ENCODE data around the gene CSF3R.

CSF3R gene

GRCh38 chr1:36463803-36464604 lies 18.7 kb downstream of the CSF3R start, which contains the start of gene MRPS15:
Gene MRPS15 (minus strand): TSS chr1:36464384. CDS start chr1:36464275, 109 bp downstream.
- Mint-ChIP-seq H3K4me1 (ENCODE audit: low read depth) (peaks cover 42% of the 10 kb centered on the region), H3K4me3 (peak within 1 kb of the TSS; percentile 99), H3K36me3 (ENCODE audit: low read depth) (peaks cover 35% of the 10 kb centered on the region), H3K27ac (peak within 1 kb of the TSS; percentile 99), H3K27me3 (no peaks in the 10 kb centered on the region), H3K9me3 (no peaks in the 10 kb centered on the region)

GRCh38 chr1:36463463-36463802 lies 19.3 kb downstream of the CSF3R start:
- Mint-ChIP-seq H3K4me3 (peak overlapping the region; percentile 99), H3K27me3 (no peaks in the 10 kb centered on the region), H3K9me3 (no peaks in the 10 kb centered on the region), H3K36me3 (ENCODE audit: low read depth) (peaks cover 40% of the 10 kb centered on the region), H3K27ac (peak overlapping the region; percentile 99), H3K4me1 (ENCODE audit: low read depth) (peaks cover 48% of the 10 kb centered on the region)

- Mint-ChIP-seq H3K9me3 (no peaks in the 10 kb centered on the region), H3K4me1 (ENCODE audit: low read depth) (peaks cover 51% of the 10 kb centered on the region), H3K27me3 (no peaks in the 10 kb centered on the region), H3K36me3 (ENCODE audit: low read depth) (peaks cover 70% of the 10 kb centered on the region), H3K4me3 (peak overlapping the region; percentile 76), H3K27ac (peak overlapping the region; percentile 96)
Observed at GRCh38 chr1:36458910-36459309, 23.8 kb downstream of the CSF3R start.

GRCh38 chr1:36457691-36458090 lies 25.0 kb downstream of the CSF3R start:
- H3K27me3 Mint-ChIP-seq = no peaks in the 10 kb centered on the region
- peak overlapping the region; percentile 96 for H3K27ac Mint-ChIP-seq
- peak overlapping the region; percentile 2 for H3K4me3 Mint-ChIP-seq
- peaks cover 42% of the 10 kb centered on the region for H3K4me1 Mint-ChIP-seq (ENCODE audit: low read depth)
- peaks cover 64% of the 10 kb centered on the region for H3K36me3 Mint-ChIP-seq (ENCODE audit: low read depth)
- H3K9me3 Mint-ChIP-seq = no peaks in the 10 kb centered on the region

GRCh38 chr1:36456391-36456928 lies 26.3 kb downstream of the CSF3R start:
- peaks cover 36% of the 10 kb centered on the region for H3K4me1 Mint-ChIP-seq (ENCODE audit: low read depth)
- H3K27ac Mint-ChIP-seq = peak overlapping the region; percentile 53
- H3K36me3 Mint-ChIP-seq (ENCODE audit: low read depth) = peaks cover 62% of the 10 kb centered on the region
- H3K4me3 Mint-ChIP-seq = no peak overlapping the region
- H3K27me3 Mint-ChIP-seq = no peaks in the 10 kb centered on the region
- no peaks in the 10 kb centered on the region for H3K9me3 Mint-ChIP-seq

- peaks cover 37% of the 10 kb centered on the region for H3K4me1 Mint-ChIP-seq (ENCODE audit: low read depth)
- no peak overlapping the region for H3K4me3 Mint-ChIP-seq
- H3K27me3 Mint-ChIP-seq = no peaks in the 10 kb centered on the region
- H3K36me3 Mint-ChIP-seq (ENCODE audit: low read depth) = peaks cover 52% of the 10 kb centered on the region
- peak overlapping the region; percentile 57 for H3K27ac Mint-ChIP-seq
- no peaks in the 10 kb centered on the region for H3K9me3 Mint-ChIP-seq
Observed at GRCh38 chr1:36455386-36455785, 27.3 kb downstream of the CSF3R start.

GRCh38 chr1:36453600-36454388 lies 28.9 kb downstream of the CSF3R start:
- no peak overlapping the region for H3K4me3 Mint-ChIP-seq
- peaks cover 35% of the 10 kb centered on the region for H3K4me1 Mint-ChIP-seq (ENCODE audit: low read depth)

GRCh38 chr1:36453051-36453450 lies 29.7 kb downstream of the CSF3R start:
- Mint-ChIP-seq H3K4me3 (no peak overlapping the region), H3K27me3 (no peaks in the 10 kb centered on the region), H3K9me3 (no peaks in the 10 kb centered on the region)

More at GRCh38 chr1:36453600-36454388, 28.9 kb downstream of the CSF3R start:
- no peak overlapping the region for H3K27ac Mint-ChIP-seq
- H3K27me3 Mint-ChIP-seq = no peaks in the 10 kb centered on the region
- no peaks in the 10 kb centered on the region for H3K9me3 Mint-ChIP-seq
- peaks cover 36% of the 10 kb centered on the region for H3K36me3 Mint-ChIP-seq (ENCODE audit: low read depth)

GRCh38 chr1:36450919-36451305 lies 31.8 kb downstream of the CSF3R start:
- Mint-ChIP-seq H3K27ac (peak overlapping the region; percentile 80), H3K36me3 (ENCODE audit: low read depth) (peaks cover 17% of the 10 kb centered on the region), H3K27me3 (no peaks in the 10 kb centered on the region), H3K4me1 (ENCODE audit: low read depth) (peaks cover 18% of the 10 kb centered on the region), H3K4me3 (peak overlapping the region; percentile 86), H3K9me3 (no peaks in the 10 kb centered on the region)

More at GRCh38 chr1:36453051-36453450, 29.7 kb downstream of the CSF3R start:
- H3K27ac Mint-ChIP-seq = no peak overlapping the region
- H3K36me3 Mint-ChIP-seq (ENCODE audit: low read depth) = peaks cover 31% of the 10 kb centered on the region
- peaks cover 28% of the 10 kb centered on the region for H3K4me1 Mint-ChIP-seq (ENCODE audit: low read depth)

- Mint-ChIP-seq H3K4me1 (ENCODE audit: low read depth) (peaks cover 18% of the 10 kb centered on the region), H3K36me3 (ENCODE audit: low read depth) (peaks cover 13% of the 10 kb centered on the region), H3K27ac (peak within 1 kb of the TSS; percentile 84), H3K27me3 (no peaks in the 10 kb centered on the region), H3K4me3 (peak within 1 kb of the TSS; percentile 86), H3K9me3 (no peaks in the 10 kb centered on the region)
Observed at GRCh38 chr1:36450270-36450918, 32.3 kb downstream of the CSF3R start, which contains the start of gene OSCP1. Gene OSCP1 (minus strand): TSS chr1:36450451. CDS start chr1:36450369, 82 bp downstream.

- H3K27me3 Mint-ChIP-seq = no peaks in the 10 kb centered on the region
- no peak overlapping the region for H3K4me3 Mint-ChIP-seq
- no peak overlapping the region for H3K27ac Mint-ChIP-seq
Observed at GRCh38 chr1:36448530-36449056, 34.1 kb downstream of the CSF3R start.

GRCh38 chr1:36447450-36447849 lies 35.3 kb downstream of the CSF3R start:
- H3K27me3 Mint-ChIP-seq = no peaks in the 10 kb centered on the region
- H3K9me3 Mint-ChIP-seq = no peaks in the 10 kb centered on the region
- H3K27ac Mint-ChIP-seq = no peak overlapping the region
- no peaks in the 10 kb centered on the region for H3K36me3 Mint-ChIP-seq (ENCODE audit: low read depth)
- H3K4me1 Mint-ChIP-seq (ENCODE audit: low read depth) = peaks cover 18% of the 10 kb centered on the region
- H3K4me3 Mint-ChIP-seq = no peak overlapping the region

More at GRCh38 chr1:36448530-36449056, 34.1 kb downstream of the CSF3R start:
- Mint-ChIP-seq H3K36me3 (ENCODE audit: low read depth) (no peaks in the 10 kb centered on the region), H3K4me1 (ENCODE audit: low read depth) (peaks cover 18% of the 10 kb centered on the region), H3K9me3 (no peaks in the 10 kb centered on the region)

GRCh38 chr1:36446746-36447145 lies 36.0 kb downstream of the CSF3R start:
- Mint-ChIP-seq H3K36me3 (ENCODE audit: low read depth) (no peaks in the 10 kb centered on the region), H3K4me3 (no peak overlapping the region), H3K9me3 (no peaks in the 10 kb centered on the region), H3K27ac (no peak overlapping the region), H3K4me1 (ENCODE audit: low read depth) (peaks cover 18% of the 10 kb centered on the region), H3K27me3 (no peaks in the 10 kb centered on the region)

GRCh38 chr1:36446271-36446670 lies 36.4 kb downstream of the CSF3R start:
- Mint-ChIP-seq H3K9me3 (no peaks in the 10 kb centered on the region), H3K36me3 (ENCODE audit: low read depth) (no peaks in the 10 kb centered on the region), H3K4me3 (no peak overlapping the region), H3K27me3 (no peaks in the 10 kb centered on the region), H3K27ac (no peak overlapping the region), H3K4me1 (ENCODE audit: low read depth) (peaks cover 13% of the 10 kb centered on the region)
